HG03039 (cell line): ENCODE results near the gene SBDS.
"Not testable (repeated sequence)": the region's sequence is repeated elsewhere in the genome, so short reads cannot be mapped to it uniquely, and the experiment has no call there.

Source experiments
- ATAC-seq: cut with Tn5 transposase; IDR thresholded peaks from one replicate; pipeline ENCODE4 v1.9.1; 2021; ENCODE audit warnings: mild to moderate bottlenecking, moderate library complexity; ENCODE audit not compliant: unreplicated experiment

The SBDS gene

GRCh38 chr7:66996444-66997191 lies 1.2 kb upstream of the SBDS start, which contains the start of gene TYW1:
TYW1 (plus strand) TSS chr7:66996833; CDS start chr7:66996979, 146 bp downstream.
- ATAC-seq: peak; percentile 85

- ATAC-seq: peak; percentile 20
Measured at GRCh38 chr7:66994691-66995049, 716 bp downstream of the SBDS start.

- ATAC-seq: not testable (repeated sequence)
Measured at GRCh38 chr7:66994051-66994450, 1.3 kb downstream of the SBDS start.

- not testable (repeated sequence) for ATAC-seq
Measured at GRCh38 chr7:66989552-66989951, 5.8 kb downstream of the SBDS start.

- not testable (repeated sequence) for ATAC-seq
Measured at GRCh38 chr7:66980336-66980735, 15.1 kb downstream of the SBDS start.

GRCh38 chr7:66979013-66979412 lies 16.4 kb downstream of the SBDS start:
- not testable (repeated sequence) for ATAC-seq

- ATAC-seq: not testable (repeated sequence)
Measured at GRCh38 chr7:66978312-66978711, 17.1 kb downstream of the SBDS start.

GRCh38 chr7:66974986-66975590 lies 20.3 kb downstream of the SBDS start:
- no peak for ATAC-seq

- ATAC-seq: no peak
Measured at GRCh38 chr7:66970310-66970709, 25.1 kb downstream of the SBDS start.

GRCh38 chr7:66969001-66969400 lies 26.4 kb downstream of the SBDS start:
- ATAC-seq: not testable (repeated sequence)

- ATAC-seq: no peak
Measured at GRCh38 chr7:66967029-66967428, 28.4 kb downstream of the SBDS start.

- no peak for ATAC-seq
Measured at GRCh38 chr7:66964411-66964810, 31.0 kb downstream of the SBDS start.

- no peak for ATAC-seq
Measured at GRCh38 chr7:66961096-66961495, 34.3 kb downstream of the SBDS start.

GRCh38 chr7:66960192-66960591 lies 35.2 kb downstream of the SBDS start:
- no peak for ATAC-seq

- no peak for ATAC-seq
Measured at GRCh38 chr7:66958538-66959350, 36.6 kb downstream of the SBDS start.

GRCh38 chr7:66957595-66958290 lies 37.6 kb downstream of the SBDS start:
- ATAC-seq: no peak

GRCh38 chr7:66953044-66953427 lies 42.4 kb downstream of the SBDS start:
- ATAC-seq: no peak

- no peak for ATAC-seq
Measured at GRCh38 chr7:66952343-66953043, 42.9 kb downstream of the SBDS start.

- ATAC-seq: no peak
Measured at GRCh38 chr7:66950763-66951162, 44.6 kb downstream of the SBDS start.

- no peak for ATAC-seq
Measured at GRCh38 chr7:66950311-66950710, 45.1 kb downstream of the SBDS start.
